Measurements from ENCODE around the gene CFAP46. TPM values are rescaled to one million over a fixed set of nuclear protein-coding genes. Genes with fewer than 3 reads are reported as not detected.

Gene CFAP46
- total and polyA plus RNA-seq, 2 donors from 2014 or later: 3.8 to 8.3 TPM

DNA sequence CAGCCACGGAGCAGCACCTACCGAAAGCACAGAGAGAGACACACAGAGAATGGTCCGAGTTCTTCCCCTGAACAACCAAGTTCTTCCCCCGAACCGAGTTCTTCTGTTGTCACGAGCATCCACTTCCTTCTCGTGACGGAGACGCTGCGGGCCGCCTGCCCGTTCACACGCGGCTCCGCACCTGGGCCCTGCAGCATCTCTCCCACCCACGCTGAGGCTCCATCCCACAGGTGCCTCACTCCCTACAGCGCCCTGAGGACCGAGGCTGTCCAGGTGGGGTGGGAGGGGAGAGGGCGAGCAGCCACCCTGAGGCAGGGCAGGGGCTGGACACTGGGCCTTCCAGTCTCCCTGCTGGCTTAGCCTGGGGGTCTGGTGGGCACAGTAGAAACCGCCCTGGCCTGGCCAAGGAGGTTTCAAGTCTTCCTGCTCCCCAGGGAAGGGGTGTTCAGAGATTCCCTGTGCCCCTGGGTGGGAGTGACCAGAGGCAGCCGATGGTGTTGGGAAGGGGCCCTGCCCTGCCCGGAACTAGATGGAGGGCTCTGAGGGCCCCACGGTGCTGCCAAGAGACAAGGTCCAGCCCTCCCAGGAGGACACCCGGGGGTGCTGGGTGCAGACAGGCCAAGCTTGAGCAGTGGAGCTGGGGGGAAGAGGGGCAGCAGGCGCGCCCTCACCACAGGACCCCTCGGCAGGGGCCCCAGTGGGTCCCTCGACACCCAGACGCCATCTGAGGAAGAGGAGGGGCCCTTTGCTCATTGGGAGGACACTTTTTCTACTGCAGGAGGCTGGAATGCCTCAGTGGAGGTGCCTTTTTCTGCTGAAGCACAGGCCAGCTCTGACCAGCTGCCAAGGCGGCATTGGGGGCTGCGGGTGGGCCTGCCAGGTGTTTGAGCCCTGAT lies 151.2 kb downstream of the CFAP46 start:
- no peak for TF ChIP-seq CTCF (IDR thresholded peaks at IDR 0.05; ENCODE audit: borderline replicate concordance, extremely low read depth, insufficient read depth)
- Histone ChIP-seq H3K27ac (ENCODE audit: low read depth in 2 of 2, low read length in 2 of 2) (no peak overlapping the region), H3K9ac (ENCODE audit: low read length in 3 of 3) (no peak overlapping the region), H3K9me3 (ENCODE audit: control insufficient read depth in 2 of 3, insufficient read depth in 1 of 3, low read length in 3 of 3) (no peaks in the 10 kb centered on the region), H3K4me1 (ENCODE audit: control insufficient read depth in 2 of 3, insufficient read depth in 2 of 3, low read depth in 1 of 3, low read length in 3 of 3) (peaks cover 0 to 2% (median 0%) of the 10 kb centered on the region in 3 donors), H3K36me3 (ENCODE audit: control insufficient read depth in 2 of 3, insufficient read depth in 3 of 3, low read length in 3 of 3) (no peaks in the 10 kb centered on the region), H3K27me3 (ENCODE audit: control insufficient read depth, insufficient read depth, low read length) (no peaks in the 10 kb centered on the region), H3K4me3 (ENCODE audit: low read length in 3 of 3) (no peak overlapping the region)
- no peak for DNase-seq
- intact Hi-C loops (cut with DNase I): no loop called here
- FAIRE-seq: no peak

DNA sequence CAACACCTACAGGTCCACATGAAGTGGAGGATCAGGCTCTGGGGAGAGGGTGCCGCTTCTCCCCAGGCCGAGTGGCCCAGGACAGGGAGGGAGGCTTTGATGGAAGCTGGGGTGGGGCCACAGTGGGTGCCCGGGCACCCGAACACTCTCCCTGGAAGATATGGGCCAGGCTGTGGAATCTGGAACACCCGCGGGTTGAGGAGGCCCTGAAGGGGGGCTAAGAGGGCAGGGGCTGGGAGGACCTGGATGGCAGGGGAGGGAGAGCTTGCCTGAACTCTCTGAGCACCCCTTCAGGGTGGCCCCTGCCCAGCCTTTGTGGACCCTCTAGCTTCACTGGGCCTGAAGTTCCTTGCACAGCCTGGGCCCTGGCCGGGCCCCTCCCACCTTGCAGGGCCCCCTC lies 151.9 kb downstream of the CFAP46 start:
- no peak for FAIRE-seq

DNA sequence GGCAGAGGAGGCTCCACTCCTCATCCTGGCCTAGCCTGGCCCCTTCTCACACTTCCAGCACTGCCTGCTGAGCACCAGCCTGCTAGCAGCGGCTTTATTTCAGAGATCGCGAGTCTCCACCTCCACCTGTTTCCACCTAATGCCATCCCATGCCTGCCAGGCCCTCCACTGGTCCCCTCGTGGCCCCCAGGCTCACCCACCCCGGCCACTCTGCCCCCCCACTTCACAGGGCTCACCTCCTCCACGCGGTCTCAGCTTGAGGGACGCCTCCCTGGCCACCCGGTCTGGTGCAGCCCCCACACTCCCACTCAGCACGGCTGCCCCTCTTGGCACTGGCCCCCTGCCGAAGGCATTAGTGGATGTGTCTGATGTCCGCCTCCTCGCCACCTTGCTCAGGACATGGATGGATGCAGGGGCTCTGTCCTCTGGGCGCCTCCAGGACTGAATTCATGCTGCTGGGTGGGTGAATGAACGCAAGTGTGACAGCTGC lies 152.7 kb downstream of the CFAP46 start:
- no peak for FAIRE-seq
- no peak overlapping the region for H3K4me3 ChIP-seq (ENCODE audit: low read length in 3 of 3)
- H3K4me1 ChIP-seq (ENCODE audit: control insufficient read depth in 2 of 3, insufficient read depth in 2 of 3, low read depth in 1 of 3, low read length in 3 of 3): peaks cover 0 to 2% (median 0%) of the 10 kb centered on the region in 3 donors
- no peak overlapping the region for H3K9ac ChIP-seq (ENCODE audit: low read length in 3 of 3)
- intact Hi-C loops (cut with DNase I): no loop called here
- H3K9me3 ChIP-seq (ENCODE audit: control insufficient read depth in 2 of 3, insufficient read depth in 1 of 3, low read length in 3 of 3): no peaks in the 10 kb centered on the region
- H3K36me3 ChIP-seq (ENCODE audit: control insufficient read depth in 2 of 3, insufficient read depth in 3 of 3, low read length in 3 of 3): no peaks in the 10 kb centered on the region
- DNase-seq: no peak
- no peaks in the 10 kb centered on the region for H3K27me3 ChIP-seq (ENCODE audit: control insufficient read depth, insufficient read depth, low read length)
- H3K27ac ChIP-seq (ENCODE audit: low read depth in 2 of 2, low read length in 2 of 2): no peak overlapping the region
- no peak for TF ChIP-seq CTCF (IDR thresholded peaks at IDR 0.05; ENCODE audit: borderline replicate concordance, extremely low read depth, insufficient read depth)

More for the DNA sequence above, 151.9 kb downstream of the CFAP46 start:
- no peaks in the 10 kb centered on the region for H3K9me3 ChIP-seq (ENCODE audit: control insufficient read depth in 2 of 3, insufficient read depth in 1 of 3, low read length in 3 of 3)
- no peak overlapping the region for H3K27ac ChIP-seq (ENCODE audit: low read depth in 2 of 2, low read length in 2 of 2)
- H3K4me1 ChIP-seq (ENCODE audit: control insufficient read depth in 2 of 3, insufficient read depth in 2 of 3, low read depth in 1 of 3, low read length in 3 of 3): peaks cover 0 to 2% (median 0%) of the 10 kb centered on the region in 3 donors
- no peak for DNase-seq
- H3K9ac ChIP-seq (ENCODE audit: low read length in 3 of 3): no peak overlapping the region
- intact Hi-C loops (cut with DNase I): no loop called here
- no peaks in the 10 kb centered on the region for H3K36me3 ChIP-seq (ENCODE audit: control insufficient read depth in 2 of 3, insufficient read depth in 3 of 3, low read length in 3 of 3)
- TF ChIP-seq CTCF (IDR thresholded peaks at IDR 0.05; ENCODE audit: borderline replicate concordance, extremely low read depth, insufficient read depth): no peak
- no peak overlapping the region for H3K4me3 ChIP-seq (ENCODE audit: low read length in 3 of 3)
- H3K27me3 ChIP-seq (ENCODE audit: control insufficient read depth, insufficient read depth, low read length): no peaks in the 10 kb centered on the region
